Smooth muscle cell of the brain vasculature (primary cell): Measurements from ENCODE around the gene ACIN1.
"Not testable (repeated sequence)": the region's sequence is repeated elsewhere in the genome, so short reads cannot be mapped to it uniquely, and the experiment has no call there.

ENCODE experiments used
- DNase-seq: peaks from one replicate; pipeline ENCODE4 v3.0.0-alpha.2; 2012; ENCODE audit warnings: low read depth, low spot score

Gene ACIN1

GRCh38 chr14:23015618-23016017 is 79.3 kb downstream of the ACIN1 start:
- no peak for DNase-seq

- not testable (repeated sequence) for DNase-seq
These were observed 81.2 kb downstream of the ACIN1 start for GRCh38 chr14:23013749-23014054.

GRCh38 chr14:23013054-23013748 is 81.7 kb downstream of the ACIN1 start:
- no peak for DNase-seq

GRCh38 chr14:23009939-23010726 is 84.8 kb downstream of the ACIN1 start, which contains the start of gene C14orf93:
C14orf93 (minus strand) TSS chr14:23010143; CDS start chr14:22999023, 11,120 bp downstream.
- DNase-seq = peak; percentile 37

GRCh38 chr14:23009483-23009938 is 85.4 kb downstream of the ACIN1 start:
- no peak for DNase-seq

- no peak for DNase-seq
These were observed 86.1 kb downstream of the ACIN1 start for GRCh38 chr14:23008831-23009230.
